ENCODE data around the gene HINT2.
A peak's percentile ranks its signal among the peaks of the same experiment; 100 is the strongest.

The HINT2 gene

GRCh38 chr9:35814841-35815543, at the start of gene HINT2:
Gene HINT2 (minus strand): TSS chr9:35815042. CDS start chr9:35814979, 63 bp downstream.
- no peak for TF ChIP-seq CTCF (IDR thresholded peaks at IDR 0.05; ENCODE audit: low read length, missing control alignments)
- peak; percentile 100 for DNase-seq (ENCODE audit: low read depth)
- H3K4me3 ChIP-seq (replicated peaks; ENCODE audit: low read depth, low read length): peak within 1 kb of the TSS; percentile 70

- no peak overlapping the region for H3K4me3 ChIP-seq (replicated peaks; ENCODE audit: low read depth, low read length)
- no peak for DNase-seq (ENCODE audit: low read depth)
- no peak for TF ChIP-seq CTCF (IDR thresholded peaks at IDR 0.05; ENCODE audit: low read length, missing control alignments)
These were observed 48.7 kb upstream of the HINT2 start for GRCh38 chr9:35863583-35863982.

GRCh38 chr9:35862328-35862727, 47.5 kb upstream of the HINT2 start:
- DNase-seq (ENCODE audit: low read depth): no peak
- no peak for TF ChIP-seq CTCF (IDR thresholded peaks at IDR 0.05; ENCODE audit: low read length, missing control alignments)
- no peak overlapping the region for H3K4me3 ChIP-seq (replicated peaks; ENCODE audit: low read depth, low read length)

GRCh38 chr9:35861161-35861897, 46.5 kb upstream of the HINT2 start:
- H3K4me3 ChIP-seq (replicated peaks; ENCODE audit: low read depth, low read length): no peak overlapping the region
- no peak for DNase-seq (ENCODE audit: low read depth)
- TF ChIP-seq CTCF (IDR thresholded peaks at IDR 0.05; ENCODE audit: low read length, missing control alignments): no peak

- H3K4me3 ChIP-seq (replicated peaks; ENCODE audit: low read depth, low read length): no peak overlapping the region
- TF ChIP-seq CTCF (IDR thresholded peaks at IDR 0.05; ENCODE audit: low read length, missing control alignments): no peak
- DNase-seq (ENCODE audit: low read depth): no peak
These were observed 45.1 kb upstream of the HINT2 start for GRCh38 chr9:35859990-35860339.

GRCh38 chr9:35859310-35859989, 44.6 kb upstream of the HINT2 start:
- H3K4me3 ChIP-seq (replicated peaks; ENCODE audit: low read depth, low read length): no peak overlapping the region
- no peak for TF ChIP-seq CTCF (IDR thresholded peaks at IDR 0.05; ENCODE audit: low read length, missing control alignments)
- DNase-seq (ENCODE audit: low read depth): peak; percentile 12

Measured in fibroblast of pulmonary artery (primary cell).